GM10847 (cell line): ENCODE measurements around the gene VGF.

Source experiments
- POLR2A ChIP-seq: IDR thresholded peaks from 2 replicates; pipeline ENCODE4 v1.6.1; 2011; ENCODE audit not compliant: insufficient read length; ENCODE audit errors: extremely low read depth

The VGF gene

GRCh38 chr7:101170617-101171441 lies 5.5 kb upstream of the VGF start:
- no peak for TF ChIP-seq POLR2A

GRCh38 chr7:101169838-101170551 lies 4.6 kb upstream of the VGF start:
- no peak for TF ChIP-seq POLR2A

GRCh38 chr7:101169110-101169837 lies 3.9 kb upstream of the VGF start:
- no peak for TF ChIP-seq POLR2A

- TF ChIP-seq POLR2A, result no peak
These were observed 3.2 kb upstream of the VGF start for GRCh38 chr7:101168412-101169049.

- TF ChIP-seq POLR2A, result no peak
These were observed 2.5 kb upstream of the VGF start for GRCh38 chr7:101167645-101168411.

GRCh38 chr7:101166909-101167644 lies 1.7 kb upstream of the VGF start:
- no peak for TF ChIP-seq POLR2A

GRCh38 chr7:101166648-101166908 lies 1.2 kb upstream of the VGF start:
- TF ChIP-seq POLR2A, result no peak

GRCh38 chr7:101165958-101166647 lies 734 bp upstream of the VGF start:
- no peak for TF ChIP-seq POLR2A

- TF ChIP-seq POLR2A, result no peak
These were observed 1.1 kb downstream of the VGF start for GRCh38 chr7:101164071-101164840.

- no peak for TF ChIP-seq POLR2A
These were observed 1.9 kb downstream of the VGF start for GRCh38 chr7:101163279-101164070.

- TF ChIP-seq POLR2A, result no peak
These were observed 2.7 kb downstream of the VGF start for GRCh38 chr7:101162551-101163278.
